Measurements from ENCODE around the gene ATP5MC2.

DNA sequence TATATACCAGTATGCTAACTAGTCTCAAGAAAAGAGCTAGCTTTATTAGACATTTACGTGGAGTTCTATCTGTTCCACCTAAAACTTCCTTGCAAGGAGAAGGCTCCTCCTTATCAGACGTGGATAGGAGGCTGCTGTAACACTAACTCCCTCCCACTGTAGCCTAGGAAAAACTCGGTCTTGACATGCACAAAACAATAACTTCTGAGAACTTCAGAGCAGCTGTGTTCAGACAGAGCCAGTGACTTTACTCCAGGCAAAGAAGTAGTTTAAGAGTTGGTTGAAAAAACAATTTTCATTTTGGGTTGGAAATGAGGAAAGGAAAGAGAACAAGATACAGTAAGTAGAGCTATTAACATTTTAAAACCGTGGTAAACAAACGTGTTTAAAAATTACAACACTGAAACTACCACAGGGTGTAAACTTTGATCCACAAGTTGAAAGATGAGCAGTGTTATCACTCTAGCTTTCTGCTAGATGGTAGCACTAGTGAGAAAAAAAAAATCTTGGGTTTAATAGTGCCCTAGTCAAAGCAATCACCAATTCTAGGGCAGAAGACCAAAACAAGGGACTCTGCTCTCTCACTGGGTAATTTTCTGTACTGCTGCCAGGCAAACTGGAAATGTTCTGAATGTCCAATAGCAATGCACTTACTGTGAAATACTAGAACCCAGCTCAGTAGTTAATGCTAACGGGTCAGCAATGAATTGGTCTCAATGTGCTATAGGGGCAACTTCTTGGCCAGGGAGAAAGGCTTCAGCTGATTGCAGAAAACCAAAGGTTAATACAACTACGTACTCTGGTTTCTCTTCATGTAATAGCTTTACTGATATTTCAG lies 52.1 kb downstream of the ATP5MC2 start:
- TF ChIP-seq, protein P1, sequence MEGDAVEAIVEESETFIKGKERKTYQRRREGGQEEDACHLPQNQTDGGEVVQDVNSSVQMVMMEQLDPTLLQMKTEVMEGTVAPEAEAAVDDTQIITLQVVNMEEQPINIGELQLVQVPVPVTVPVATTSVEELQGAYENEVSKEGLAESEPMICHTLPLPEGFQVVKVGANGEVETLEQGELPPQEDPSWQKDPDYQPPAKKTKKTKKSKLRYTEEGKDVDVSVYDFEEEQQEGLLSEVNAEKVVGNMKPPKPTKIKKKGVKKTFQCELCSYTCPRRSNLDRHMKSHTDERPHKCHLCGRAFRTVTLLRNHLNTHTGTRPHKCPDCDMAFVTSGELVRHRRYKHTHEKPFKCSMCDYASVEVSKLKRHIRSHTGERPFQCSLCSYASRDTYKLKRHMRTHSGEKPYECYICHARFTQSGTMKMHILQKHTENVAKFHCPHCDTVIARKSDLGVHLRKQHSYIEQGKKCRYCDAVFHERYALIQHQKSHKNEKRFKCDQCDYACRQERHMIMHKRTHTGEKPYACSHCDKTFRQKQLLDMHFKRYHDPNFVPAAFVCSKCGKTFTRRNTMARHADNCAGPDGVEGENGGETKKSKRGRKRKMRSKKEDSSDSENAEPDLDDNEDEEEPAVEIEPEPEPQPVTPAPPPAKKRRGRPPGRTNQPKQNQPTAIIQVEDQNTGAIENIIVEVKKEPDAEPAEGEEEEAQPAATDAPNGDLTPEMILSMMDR (IDR thresholded peaks at IDR 0.05): no peak
- TF ChIP-seq POLR2A (IDR thresholded peaks at IDR 0.05): peak in 1 of 2 donors; percentile 33

Data from thyroid gland (tissue), 4 donors.